ENCODE results near the gene RAB23. TPM values are rescaled to one million over a fixed set of nuclear protein-coding genes. Genes with fewer than 3 reads are reported as not detected.
A peak's percentile ranks its signal among the peaks of the same experiment; 100 is the strongest.
"Not testable (repeated sequence)": the region's sequence is repeated elsewhere in the genome, so short reads cannot be mapped to it uniquely, and the experiment has no call there.

RAB23 gene
- polyA plus RNA-seq (ENCODE audit: insufficient read length) = 10.1 TPM

DNA sequence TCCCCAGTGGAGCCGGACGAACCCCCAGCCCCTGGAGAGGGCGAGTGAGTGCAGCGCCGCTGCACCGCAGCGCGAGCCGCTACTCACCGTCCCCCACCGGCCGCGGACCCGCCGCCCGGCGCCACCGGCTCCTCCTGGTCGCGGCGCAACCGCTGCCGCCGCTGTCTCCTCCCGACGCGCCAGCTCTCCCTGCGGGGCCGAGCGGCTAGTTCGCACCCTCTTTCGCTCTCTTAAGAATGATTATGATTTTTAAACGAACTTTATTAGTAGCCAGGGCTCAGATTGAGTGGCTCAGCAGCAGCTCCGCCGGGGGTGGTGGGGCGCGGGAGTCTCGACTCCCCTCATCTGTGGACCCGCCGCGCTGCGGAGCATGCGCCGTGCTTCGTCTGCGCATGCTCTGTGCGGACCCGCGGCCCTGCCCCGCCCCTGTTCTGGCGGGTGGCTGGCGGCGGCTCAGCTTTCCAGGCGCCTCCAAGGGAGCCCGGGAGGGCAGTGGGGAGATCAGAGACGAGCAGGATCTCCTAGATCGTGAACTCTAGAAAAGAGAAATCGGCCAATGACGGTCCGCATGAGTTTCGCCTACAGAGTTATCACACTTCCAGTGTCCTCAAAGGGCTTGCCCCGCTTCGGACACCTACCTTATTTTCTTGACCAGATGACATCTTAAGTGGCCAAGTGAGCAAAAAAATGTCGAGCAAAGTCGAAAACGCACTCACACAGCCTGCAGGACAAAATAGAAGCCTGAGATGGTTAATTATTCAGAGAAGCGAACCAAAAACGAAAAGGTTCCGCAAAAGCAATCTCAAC is at the start of gene RAB23:
Gene RAB23, minus strand, starts transcription at position 372 of the 807 bp plus-strand sequence. CDS start 11,927 bp downstream, outside the sequence.
- DNase-seq = peak; percentile 92

DNA sequence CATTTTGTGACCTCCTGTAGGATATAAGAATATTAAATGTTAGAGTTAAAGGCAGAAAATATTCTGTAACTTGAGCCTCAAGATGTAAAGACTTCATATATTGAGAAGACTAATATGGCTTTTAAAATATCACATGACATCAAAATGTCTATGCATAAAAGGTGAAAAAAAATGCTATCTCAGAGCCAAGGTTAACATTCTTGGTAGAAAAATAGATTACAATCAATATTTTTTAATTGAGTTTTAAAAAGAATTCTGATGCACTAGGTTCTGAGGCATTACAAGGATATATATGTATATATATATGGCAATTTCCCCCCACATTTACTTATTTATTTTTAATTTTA is 46.2 kb upstream of the RAB23 start:
- DNase-seq = no peak

DNA sequence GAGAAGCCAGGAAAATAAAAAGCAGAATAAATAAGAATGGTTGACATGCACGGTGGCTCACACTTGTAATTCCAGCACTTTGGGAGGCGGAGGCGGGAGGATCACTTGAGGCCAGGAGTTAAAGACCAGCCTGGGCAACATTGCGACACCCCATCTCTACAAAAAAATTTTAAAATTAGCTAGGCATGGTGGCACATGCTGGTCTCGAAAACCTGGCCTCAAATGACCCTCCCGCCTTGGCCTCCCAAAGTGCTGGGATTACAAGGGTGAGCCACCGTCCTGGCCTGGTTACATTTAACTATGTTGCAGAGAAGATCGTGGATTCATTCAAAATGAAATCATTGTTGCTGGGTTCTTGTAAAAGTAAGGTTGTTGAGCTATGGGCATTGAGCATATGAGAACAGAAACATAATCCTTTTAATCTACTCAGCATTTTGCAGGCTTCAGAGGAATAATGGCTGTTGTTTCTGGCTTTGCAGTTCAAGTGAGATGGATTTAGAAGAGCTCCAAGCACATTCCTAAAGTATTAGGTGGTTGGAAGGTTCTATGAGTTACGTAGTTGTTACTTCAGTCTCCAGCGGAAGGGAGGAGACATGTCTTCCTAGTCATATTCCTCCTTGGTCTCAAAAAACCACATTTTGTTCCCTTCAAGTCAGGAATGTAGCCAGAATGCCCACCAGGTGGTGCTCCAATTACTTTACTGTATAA is 45.6 kb upstream of the RAB23 start:
- peak; percentile 72 for DNase-seq

GRCh38 chr6:57265755-57266221 is 43.7 kb upstream of the RAB23 start:
- DNase-seq = peak; percentile 76

DNA sequence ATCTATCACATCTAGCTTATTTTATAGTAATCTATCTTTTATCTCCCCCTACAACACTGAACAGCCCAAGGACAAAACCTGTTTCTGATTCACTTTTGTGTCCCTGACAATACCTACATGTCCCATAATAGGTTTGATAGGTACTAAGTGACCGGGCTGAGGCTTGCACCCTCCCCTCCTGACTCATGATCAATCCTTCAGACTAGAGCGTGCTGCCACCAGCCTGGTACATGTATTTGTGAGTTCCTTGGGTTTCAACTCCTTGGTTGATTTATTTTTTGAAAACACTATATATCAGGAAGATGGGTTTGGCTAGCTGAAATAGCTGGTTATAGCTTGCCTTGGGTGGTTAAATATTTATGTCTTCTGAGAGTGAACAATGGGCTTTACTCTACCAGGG is 41.6 kb upstream of the RAB23 start:
- DNase-seq = no peak

- DNase-seq = peak; percentile 11
These were observed 41.0 kb upstream of the RAB23 start for GRCh38 chr6:57262901-57263694.

DNA sequence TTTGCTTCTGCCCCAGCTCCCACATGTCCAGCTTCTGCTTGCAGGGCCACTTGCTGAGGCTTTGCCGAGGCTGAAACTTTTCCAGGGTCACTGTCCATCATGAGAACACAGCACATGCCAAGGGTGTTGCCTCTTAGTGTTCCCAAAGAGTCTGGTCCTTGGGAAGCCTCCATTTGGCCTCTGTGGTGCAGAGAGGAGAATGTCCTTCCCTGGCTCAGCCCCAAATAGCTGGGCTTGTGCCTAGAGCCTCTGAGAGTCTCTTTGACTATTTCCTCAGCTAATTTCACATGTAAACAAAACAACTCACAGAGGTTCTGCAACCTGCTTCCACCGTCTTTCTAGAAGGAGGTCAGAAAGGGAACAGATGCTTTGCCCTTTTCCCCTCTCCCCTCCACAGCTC is 40.4 kb upstream of the RAB23 start:
- peak; percentile 55 for DNase-seq

- peak; percentile 53 for DNase-seq
These were observed 39.8 kb upstream of the RAB23 start for GRCh38 chr6:57261926-57262325.

GRCh38 chr6:57259064-57259463 is 37.0 kb upstream of the RAB23 start:
- DNase-seq = no peak

DNA sequence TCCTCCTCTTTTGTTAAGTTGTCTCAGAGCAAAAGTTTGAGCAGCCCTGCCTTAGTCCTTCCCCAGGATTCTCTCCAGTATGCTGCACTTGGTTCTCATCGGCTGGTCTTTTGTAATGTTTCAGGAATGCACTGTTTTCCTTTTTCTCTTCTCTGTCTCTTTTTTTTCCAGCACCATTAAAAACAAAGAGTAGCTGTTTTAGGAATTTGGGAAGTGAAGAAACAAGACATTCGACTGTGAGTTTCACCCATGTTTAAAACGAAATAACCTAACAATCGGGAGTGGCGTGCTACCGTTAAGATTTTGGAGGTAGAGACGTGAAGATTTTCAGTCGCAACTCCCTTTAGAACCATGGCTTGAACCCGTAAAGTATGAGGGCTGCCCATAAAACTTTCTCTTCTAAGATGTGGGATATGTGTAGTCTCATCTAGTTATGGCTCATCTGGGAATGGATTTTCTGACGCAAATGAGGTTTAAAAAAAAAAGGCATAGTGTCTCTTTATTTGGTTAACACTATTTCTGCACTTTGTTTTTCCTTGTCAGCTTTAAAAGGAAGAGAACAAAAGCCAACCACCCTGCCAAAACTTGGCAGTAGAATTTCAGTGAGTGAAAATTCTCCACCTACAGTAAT is 35.9 kb upstream of the RAB23 start:
- DNase-seq = peak; percentile 50

GRCh38 chr6:57256541-57256940 is 34.4 kb upstream of the RAB23 start:
- no peak for DNase-seq

DNA sequence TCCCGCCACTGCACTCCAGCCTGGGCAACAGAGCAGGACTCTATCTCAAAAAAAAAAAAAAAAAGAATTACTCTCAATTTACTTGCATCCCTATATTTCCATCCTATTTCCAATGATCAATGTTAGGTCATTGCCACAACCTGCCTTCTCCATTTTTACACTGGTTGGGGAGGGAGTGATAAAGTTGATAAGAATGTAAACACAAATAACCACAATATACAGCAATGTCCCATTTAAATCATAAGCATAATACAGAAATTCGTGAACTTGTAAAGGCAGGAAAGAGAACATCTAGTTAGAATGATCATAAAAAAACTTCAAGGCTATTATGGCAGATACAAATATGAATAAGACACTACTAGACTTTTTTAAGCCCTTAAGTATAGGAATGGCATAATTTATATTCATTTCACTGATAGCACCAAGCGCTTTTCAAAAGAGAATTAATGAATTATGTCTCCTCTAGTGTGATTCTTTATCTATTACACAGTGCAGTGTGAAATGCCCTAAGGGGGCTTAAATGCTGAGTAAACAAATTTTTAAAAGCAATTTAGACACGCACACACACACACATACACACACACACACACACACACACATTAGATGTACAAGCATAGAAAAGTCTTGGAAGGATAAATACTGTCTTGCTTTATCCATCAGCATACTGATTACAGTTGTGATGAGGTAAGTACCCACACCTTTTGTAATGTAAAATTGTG is 33.5 kb upstream of the RAB23 start:
- DNase-seq = no peak

DNA sequence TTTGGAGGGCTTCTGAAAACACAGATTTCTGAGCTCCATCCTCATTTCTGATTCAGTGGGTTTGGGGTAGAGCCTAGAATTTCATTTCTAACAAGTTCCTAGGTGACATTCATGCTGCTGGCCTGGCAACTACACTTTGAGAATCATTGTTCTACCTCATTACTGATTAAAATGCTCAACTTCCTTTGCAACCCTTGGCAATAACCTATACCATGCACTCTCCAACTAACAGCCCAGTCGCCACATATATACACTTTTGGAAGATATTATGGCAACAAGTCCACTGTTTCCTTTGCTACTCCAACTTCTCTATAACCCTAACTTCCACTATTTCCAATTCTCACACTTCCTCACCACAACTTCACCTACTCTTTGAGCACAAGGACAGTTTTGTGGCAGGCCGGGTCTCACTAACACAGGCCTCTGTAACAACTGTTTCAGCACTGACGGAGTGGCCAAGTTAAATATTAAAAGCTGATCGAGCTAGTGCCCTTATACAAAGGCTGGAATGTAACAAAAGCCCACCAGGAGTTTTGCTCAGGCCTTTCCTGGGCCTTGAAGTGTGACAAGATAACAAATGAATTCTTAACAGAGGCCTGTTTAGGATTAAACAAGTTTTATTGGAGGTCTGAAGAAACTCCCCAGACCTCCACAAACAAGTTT is 32.1 kb upstream of the RAB23 start:
- DNase-seq = no peak

- DNase-seq = peak; percentile 56
These were observed 30.9 kb upstream of the RAB23 start for GRCh38 chr6:57252975-57253374.

GRCh38 chr6:57252137-57252536 is 30.0 kb upstream of the RAB23 start:
- DNase-seq = no peak

DNA sequence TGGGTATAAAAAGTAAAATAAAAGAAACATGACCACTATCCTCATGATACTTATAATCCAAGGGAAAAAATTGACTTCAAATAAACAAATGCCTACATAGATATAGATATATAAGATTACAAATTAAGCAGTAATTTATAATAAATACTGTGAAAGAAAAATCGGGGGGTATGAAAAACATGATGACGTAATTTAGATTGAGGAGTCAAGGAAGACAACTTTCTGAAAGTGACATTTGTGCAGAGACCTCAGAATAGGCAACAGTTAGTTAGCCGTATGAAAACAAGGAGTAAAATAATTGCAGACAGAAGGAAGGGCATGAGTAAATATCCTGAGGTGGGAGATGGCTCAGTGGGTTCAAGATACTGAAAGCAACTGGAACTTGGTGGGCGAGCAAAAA is 28.2 kb upstream of the RAB23 start:
- DNase-seq = no peak

- DNase-seq = no peak
These were observed 26.3 kb upstream of the RAB23 start for GRCh38 chr6:57248311-57248895.

GRCh38 chr6:57247603-57248002 is 25.5 kb upstream of the RAB23 start:
- DNase-seq = no peak

GRCh38 chr6:57246307-57246706 is 24.2 kb upstream of the RAB23 start:
- no peak for DNase-seq

GRCh38 chr6:57243954-57244353 is 21.8 kb upstream of the RAB23 start:
- no peak for DNase-seq

GRCh38 chr6:57243526-57243925 is 21.4 kb upstream of the RAB23 start:
- not testable (repeated sequence) for DNase-seq
